GM23338 (cell line): ENCODE results near the gene KIAA1217. TPM values are rescaled to one million over a fixed set of nuclear protein-coding genes. Genes with fewer than 3 reads are reported as not detected.

ENCODE experiments used
- ATAC-seq: fragments of 200-7000 bp; cut with Tn5 transposase; 3 replicates; pipeline ENCODE4 v1.9.1; 2020
- DNase-seq: peaks from one replicate; pipeline ENCODE4 v3.0.0-alpha.2; 2015; ENCODE audit warnings: low spot score
- H2AFZ ChIP-seq: fragments of 200-600 bp; sonication (generic); 2 replicates; pipeline ENCODE4 v1.8.0; 2016; ENCODE audit warnings: antibody characterized with exemption, mild to moderate bottlenecking, moderate library complexity
- H3F3A ChIP-seq: fragments of 200-600 bp; sonication (generic); replicated peaks from 2 replicates; pipeline ENCODE4 v1.8.0; 2017; ENCODE audit warnings: antibody characterized with exemption, mixed run types, low read depth
- H3K27ac ChIP-seq: fragments of 200-600 bp; sonication (generic); 2 replicates; pipeline ENCODE4 v1.6.1; 2016; ENCODE audit warnings: low read depth
- H3K27me3 ChIP-seq: fragments of 200-600 bp; sonication (generic); 2 replicates; pipeline ENCODE4 v1.8.0; 2016; ENCODE audit warnings: mild to moderate bottlenecking, mixed run types, moderate library complexity; ENCODE audit not compliant: insufficient read depth
- H3K36me3 ChIP-seq: fragments of 200-600 bp; sonication (generic); 2 replicates; pipeline ENCODE4 v1.8.0; 2016; ENCODE audit warnings: mild to moderate bottlenecking; ENCODE audit not compliant: insufficient read depth
- H3K4me1 ChIP-seq: fragments of 200-600 bp; sonication (generic); 2 replicates; pipeline ENCODE4 v1.8.0; 2016; ENCODE audit warnings: mild to moderate bottlenecking, moderate library complexity; ENCODE audit not compliant: insufficient read depth
- H3K4me2 ChIP-seq: fragments of 200-600 bp; sonication (generic); 2 replicates; pipeline ENCODE4 v1.7.1; 2017; ENCODE audit warnings: mixed run types
- H3K4me3 ChIP-seq: fragments of 200-600 bp; sonication (generic); 2 replicates; pipeline ENCODE4 v1.6.1; 2016; ENCODE audit warnings: mixed run types
- H3K79me2 ChIP-seq: fragments of 200-600 bp; sonication (generic); replicated peaks from 2 replicates; pipeline ENCODE4 v1.8.0; 2017; ENCODE audit warnings: mild to moderate bottlenecking; ENCODE audit not compliant: insufficient read depth
- H3K9me2 ChIP-seq: fragments of 200-600 bp; sonication (generic); 2 replicates; pipeline ENCODE4 v1.8.0; 2017; ENCODE audit not compliant: insufficient read depth
- H4K20me1 ChIP-seq: fragments of 200-600 bp; sonication (generic); replicated peaks from 2 replicates; pipeline ENCODE4 v1.8.0; 2017; ENCODE audit warnings: mild to moderate bottlenecking; ENCODE audit not compliant: insufficient read depth
- H3K27ac Mint-ChIP-seq: 2 replicates; pipeline ENCODE4 v1.8.0; 2020; ENCODE audit warnings: inconsistent platforms, mild to moderate bottlenecking, moderate library complexity, mixed read lengths
- H3K27me3 Mint-ChIP-seq: 3 replicates; pipeline ENCODE4 v1.8.0; 2022; ENCODE audit warnings: low read depth, mild to moderate bottlenecking, moderate library complexity, mixed read lengths, inconsistent platforms; ENCODE audit not compliant: insufficient read depth, poor library complexity
- H3K36me3 Mint-ChIP-seq: 3 replicates; pipeline ENCODE4 v1.8.0; 2021; ENCODE audit warnings: low read depth, mild to moderate bottlenecking, inconsistent platforms, moderate library complexity, mixed read lengths
- H3K4me1 Mint-ChIP-seq: 3 replicates; pipeline ENCODE4 v1.8.0; 2020; ENCODE audit warnings: mild to moderate bottlenecking, inconsistent platforms, mixed read lengths
- H3K4me3 Mint-ChIP-seq: 3 replicates; pipeline ENCODE4 v1.8.0; 2021; ENCODE audit warnings: moderate library complexity, mild to moderate bottlenecking, inconsistent platforms, mixed read lengths
- H3K9me3 Mint-ChIP-seq: 3 replicates; pipeline ENCODE4 v1.8.0; 2020; ENCODE audit warnings: moderate library complexity, mild to moderate bottlenecking, inconsistent platforms, mixed read lengths
- CREB1 ChIP-seq: fragments of 250-450 bp; sonication (Bioruptor Pico); IDR thresholded peaks from 2 replicates; pipeline ENCODE4 v1.5.0; 2020; ENCODE audit warnings: low read depth, mild to moderate bottlenecking, moderate library complexity
- EZH2 ChIP-seq: fragments of 200-600 bp; sonication (generic); IDR thresholded peaks from one replicate; pipeline ENCODE4 v1.8.0; 2017; ENCODE audit warnings: antibody characterized with exemption, mild to moderate bottlenecking, low read depth; ENCODE audit not compliant: unreplicated experiment
- EZH2phosphoT487 ChIP-seq: fragments of 200-600 bp; sonication (generic); IDR thresholded peaks from one replicate; pipeline ENCODE4 v1.8.1; 2018; ENCODE audit warnings: antibody characterized with exemption; ENCODE audit not compliant: unreplicated experiment
- JUNB ChIP-seq: IDR thresholded peaks from one replicate; pipeline ENCODE4 v1.6.1; 2016; ENCODE audit warnings: antibody characterized with exemption; ENCODE audit not compliant: unreplicated experiment
- NANOG ChIP-seq: IDR thresholded peaks from 2 replicates; pipeline ENCODE4 v1.6.1; 2016; ENCODE audit warnings: antibody characterized with exemption, borderline replicate concordance
- POLR2AphosphoS5 ChIP-seq: IDR thresholded peaks from 2 replicates; pipeline ENCODE4 v1.6.1; 2016; ENCODE audit warnings: antibody characterized with exemption, low read depth
- STAT1 ChIP-seq: IDR thresholded peaks from one replicate; pipeline ENCODE4 v1.6.1; 2016; ENCODE audit warnings: antibody characterized with exemption; ENCODE audit not compliant: unreplicated experiment
- ZNF114 ChIP-seq: fragments of 250-450 bp; sonication (Bioruptor Pico); IDR thresholded peaks from 2 replicates; pipeline ENCODE4 v1.5.0; 2020; ENCODE audit warnings: mild to moderate bottlenecking, moderate library complexity
- ZNF331 ChIP-seq: fragments of 250-450 bp; sonication (Bioruptor Pico); IDR thresholded peaks from 2 replicates; pipeline ENCODE4 v1.5.0; 2020; ENCODE audit warnings: low read depth, mild to moderate bottlenecking, moderate library complexity
- polyA plus RNA-seq: library from polyadenylated mRNA; unstranded; fragments of >200 nt; fragmentation: Nextera tagmentation; extraction: Ambion mirVana; gene quantifications from 2 replicates; pipeline ENCODE4 v1.2.1, GENCODE V29; 2016
- total RNA-seq: library from RNA; depleted of rRNA; stranded (reverse); fragments of >200 nt; shearing (Covaris generic); gene quantifications from 2 replicates; pipeline ENCODE4 v1.2.3, GENCODE V29; 2014
- TF ChIP-seq, protein P1 (sequence below): fragments of 250-450 bp; sonication (Bioruptor Pico); IDR thresholded peaks from 2 replicates; pipeline ENCODE4 v1.5.0; 2020; ENCODE audit warnings: mild to moderate bottlenecking, moderate library complexity
- TF ChIP-seq, protein P2 (sequence below): IDR thresholded peaks from 2 replicates; pipeline ENCODE4 v1.6.1; 2016; ENCODE audit warnings: antibody characterized with exemption
- TF ChIP-seq, protein P3 (sequence below), 2 experiments: fragments of 200-600 bp in 1 of 2; sonication (generic) in 1 of 2; conservative IDR thresholded peaks; 2 replicates each; pipeline versions ENCODE4 v1.5.1 to v1.6.1; 2016 to 2017; ENCODE audit warnings: antibody characterized with exemption in 2 of 2, low read depth in 2 of 2, mild to moderate bottlenecking in 2 of 2, moderate library complexity in 1 of 2
- TF ChIP-seq, protein P4 (sequence below): IDR thresholded peaks from one replicate; pipeline ENCODE4 v1.6.1; 2018; ENCODE audit warnings: antibody characterized with exemption; ENCODE audit not compliant: unreplicated experiment

The KIAA1217 gene
- total and polyA plus RNA-seq, 2 experiments from 2014 or later = 6.4 to 9.1 TPM

DNA sequence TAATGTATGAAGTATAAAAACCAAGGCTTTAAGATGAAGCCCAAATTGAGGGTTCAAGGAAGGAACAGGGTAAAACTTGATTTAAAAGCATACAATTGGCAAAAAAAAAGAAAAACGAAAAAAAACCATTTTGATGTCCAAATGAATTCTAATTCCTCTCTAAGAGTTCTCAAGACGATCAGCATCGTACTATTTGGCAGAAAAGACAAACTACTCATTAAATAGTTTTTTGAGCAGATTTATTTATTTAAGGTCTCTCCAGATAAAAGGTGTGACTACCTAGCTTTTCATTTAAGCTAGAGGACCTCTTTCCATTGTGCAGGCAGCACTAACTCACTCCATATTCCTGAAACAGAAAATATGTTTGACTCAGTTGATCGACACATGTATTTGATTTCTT lies 245.0 kb downstream of the KIAA1217 start:
- Histone ChIP-seq H2AFZ (no peak overlapping the region), H3K4me2 (no peak overlapping the region), H4K20me1 (no peaks in the 10 kb centered on the region), H3K27ac (no peak overlapping the region), H3K4me1 (no peaks in the 10 kb centered on the region; the same call in 1 of the 2 replicates), H3K27me3 (no peaks in the 10 kb centered on the region), H3K9me2 (0 out of 2 replicates have a peak, but pooled peaks cover 1% of the 10 kb centered on the region), H3K79me2 (no peaks in the 10 kb centered on the region), H3K36me3 (no peaks in the 10 kb centered on the region), H3F3A (no peaks in the 10 kb centered on the region), H3K4me3 (no peak overlapping the region)
- Mint-ChIP-seq H3K27ac (no peak overlapping the region), H3K4me1 (peaks cover 49% of the 10 kb centered on the region), H3K9me3 (no peaks in the 10 kb centered on the region; the same call in 2 of the 3 replicates), H3K4me3 (no peak overlapping the region), H3K36me3 (no peaks in the 10 kb centered on the region), H3K27me3 (no peaks in the 10 kb centered on the region)
- TF ChIP-seq EZH2 (no peak), JUNB (no peak), CREB1 (CRISPR knock-in tag) (no peak), EZH2phosphoT487 (no peak), ZNF331 (CRISPR knock-in tag) (no peak), STAT1 (no peak), POLR2AphosphoS5 (no peak), ZNF114 (CRISPR knock-in tag) (no peak), NANOG (no peak)
- TF ChIP-seq, protein P1, sequence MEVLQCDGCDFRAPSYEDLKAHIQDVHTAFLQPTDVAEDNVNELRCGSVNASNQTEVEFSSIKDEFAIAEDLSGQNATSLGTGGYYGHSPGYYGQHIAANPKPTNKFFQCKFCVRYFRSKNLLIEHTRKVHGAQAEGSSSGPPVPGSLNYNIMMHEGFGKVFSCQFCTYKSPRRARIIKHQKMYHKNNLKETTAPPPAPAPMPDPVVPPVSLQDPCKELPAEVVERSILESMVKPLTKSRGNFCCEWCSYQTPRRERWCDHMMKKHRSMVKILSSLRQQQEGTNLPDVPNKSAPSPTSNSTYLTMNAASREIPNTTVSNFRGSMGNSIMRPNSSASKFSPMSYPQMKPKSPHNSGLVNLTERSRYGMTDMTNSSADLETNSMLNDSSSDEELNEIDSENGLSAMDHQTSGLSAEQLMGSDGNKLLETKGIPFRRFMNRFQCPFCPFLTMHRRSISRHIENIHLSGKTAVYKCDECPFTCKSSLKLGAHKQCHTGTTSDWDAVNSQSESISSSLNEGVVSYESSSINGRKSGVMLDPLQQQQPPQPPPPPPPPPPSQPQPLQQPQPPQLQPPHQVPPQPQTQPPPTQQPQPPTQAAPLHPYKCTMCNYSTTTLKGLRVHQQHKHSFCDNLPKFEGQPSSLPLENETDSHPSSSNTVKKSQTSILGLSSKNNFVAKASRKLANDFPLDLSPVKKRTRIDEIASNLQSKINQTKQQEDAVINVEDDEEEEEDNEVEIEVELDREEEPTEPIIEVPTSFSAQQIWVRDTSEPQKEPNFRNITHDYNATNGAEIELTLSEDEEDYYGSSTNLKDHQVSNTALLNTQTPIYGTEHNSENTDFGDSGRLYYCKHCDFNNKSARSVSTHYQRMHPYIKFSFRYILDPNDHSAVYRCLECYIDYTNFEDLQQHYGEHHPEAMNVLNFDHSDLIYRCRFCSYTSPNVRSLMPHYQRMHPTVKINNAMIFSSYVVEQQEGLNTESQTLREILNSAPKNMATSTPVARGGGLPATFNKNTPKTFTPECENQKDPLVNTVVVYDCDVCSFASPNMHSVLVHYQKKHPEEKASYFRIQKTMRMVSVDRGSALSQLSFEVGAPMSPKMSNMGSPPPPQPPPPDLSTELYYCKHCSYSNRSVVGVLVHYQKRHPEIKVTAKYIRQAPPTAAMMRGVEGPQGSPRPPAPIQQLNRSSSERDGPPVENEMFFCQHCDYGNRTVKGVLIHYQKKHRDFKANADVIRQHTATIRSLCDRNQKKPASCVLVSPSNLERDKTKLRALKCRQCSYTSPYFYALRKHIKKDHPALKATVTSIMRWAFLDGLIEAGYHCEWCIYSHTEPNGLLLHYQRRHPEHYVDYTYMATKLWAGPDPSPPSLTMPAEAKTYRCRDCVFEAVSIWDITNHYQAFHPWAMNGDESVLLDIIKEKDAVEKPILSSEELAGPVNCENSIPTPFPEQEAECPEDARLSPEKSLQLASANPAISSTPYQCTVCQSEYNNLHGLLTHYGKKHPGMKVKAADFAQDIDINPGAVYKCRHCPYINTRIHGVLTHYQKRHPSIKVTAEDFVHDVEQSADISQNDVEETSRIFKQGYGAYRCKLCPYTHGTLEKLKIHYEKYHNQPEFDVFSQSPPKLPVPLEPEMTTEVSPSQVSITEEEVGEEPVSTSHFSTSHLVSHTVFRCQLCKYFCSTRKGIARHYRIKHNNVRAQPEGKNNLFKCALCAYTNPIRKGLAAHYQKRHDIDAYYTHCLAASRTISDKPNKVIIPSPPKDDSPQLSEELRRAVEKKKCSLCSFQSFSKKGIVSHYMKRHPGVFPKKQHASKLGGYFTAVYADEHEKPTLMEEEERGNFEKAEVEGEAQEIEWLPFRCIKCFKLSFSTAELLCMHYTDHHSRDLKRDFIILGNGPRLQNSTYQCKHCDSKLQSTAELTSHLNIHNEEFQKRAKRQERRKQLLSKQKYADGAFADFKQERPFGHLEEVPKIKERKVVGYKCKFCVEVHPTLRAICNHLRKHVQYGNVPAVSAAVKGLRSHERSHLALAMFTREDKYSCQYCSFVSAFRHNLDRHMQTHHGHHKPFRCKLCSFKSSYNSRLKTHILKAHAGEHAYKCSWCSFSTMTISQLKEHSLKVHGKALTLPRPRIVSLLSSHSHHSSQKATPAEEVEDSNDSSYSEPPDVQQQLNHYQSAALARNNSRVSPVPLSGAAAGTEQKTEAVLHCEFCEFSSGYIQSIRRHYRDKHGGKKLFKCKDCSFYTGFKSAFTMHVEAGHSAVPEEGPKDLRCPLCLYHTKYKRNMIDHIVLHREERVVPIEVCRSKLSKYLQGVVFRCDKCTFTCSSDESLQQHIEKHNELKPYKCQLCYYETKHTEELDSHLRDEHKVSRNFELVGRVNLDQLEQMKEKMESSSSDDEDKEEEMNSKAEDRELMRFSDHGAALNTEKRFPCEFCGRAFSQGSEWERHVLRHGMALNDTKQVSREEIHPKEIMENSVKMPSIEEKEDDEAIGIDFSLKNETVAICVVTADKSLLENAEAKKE (CRISPR knock-in tag) = no peak
- TF ChIP-seq, protein P2, sequence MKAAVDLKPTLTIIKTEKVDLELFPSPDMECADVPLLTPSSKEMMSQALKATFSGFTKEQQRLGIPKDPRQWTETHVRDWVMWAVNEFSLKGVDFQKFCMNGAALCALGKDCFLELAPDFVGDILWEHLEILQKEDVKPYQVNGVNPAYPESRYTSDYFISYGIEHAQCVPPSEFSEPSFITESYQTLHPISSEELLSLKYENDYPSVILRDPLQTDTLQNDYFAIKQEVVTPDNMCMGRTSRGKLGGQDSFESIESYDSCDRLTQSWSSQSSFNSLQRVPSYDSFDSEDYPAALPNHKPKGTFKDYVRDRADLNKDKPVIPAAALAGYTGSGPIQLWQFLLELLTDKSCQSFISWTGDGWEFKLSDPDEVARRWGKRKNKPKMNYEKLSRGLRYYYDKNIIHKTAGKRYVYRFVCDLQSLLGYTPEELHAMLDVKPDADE = no peak
- TF ChIP-seq, protein P3, sequence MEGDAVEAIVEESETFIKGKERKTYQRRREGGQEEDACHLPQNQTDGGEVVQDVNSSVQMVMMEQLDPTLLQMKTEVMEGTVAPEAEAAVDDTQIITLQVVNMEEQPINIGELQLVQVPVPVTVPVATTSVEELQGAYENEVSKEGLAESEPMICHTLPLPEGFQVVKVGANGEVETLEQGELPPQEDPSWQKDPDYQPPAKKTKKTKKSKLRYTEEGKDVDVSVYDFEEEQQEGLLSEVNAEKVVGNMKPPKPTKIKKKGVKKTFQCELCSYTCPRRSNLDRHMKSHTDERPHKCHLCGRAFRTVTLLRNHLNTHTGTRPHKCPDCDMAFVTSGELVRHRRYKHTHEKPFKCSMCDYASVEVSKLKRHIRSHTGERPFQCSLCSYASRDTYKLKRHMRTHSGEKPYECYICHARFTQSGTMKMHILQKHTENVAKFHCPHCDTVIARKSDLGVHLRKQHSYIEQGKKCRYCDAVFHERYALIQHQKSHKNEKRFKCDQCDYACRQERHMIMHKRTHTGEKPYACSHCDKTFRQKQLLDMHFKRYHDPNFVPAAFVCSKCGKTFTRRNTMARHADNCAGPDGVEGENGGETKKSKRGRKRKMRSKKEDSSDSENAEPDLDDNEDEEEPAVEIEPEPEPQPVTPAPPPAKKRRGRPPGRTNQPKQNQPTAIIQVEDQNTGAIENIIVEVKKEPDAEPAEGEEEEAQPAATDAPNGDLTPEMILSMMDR (conservative IDR thresholded peaks at IDR 0.05; ENCODE audit: low read depth in 2 of 2) = no peak
- TF ChIP-seq, protein P4, sequence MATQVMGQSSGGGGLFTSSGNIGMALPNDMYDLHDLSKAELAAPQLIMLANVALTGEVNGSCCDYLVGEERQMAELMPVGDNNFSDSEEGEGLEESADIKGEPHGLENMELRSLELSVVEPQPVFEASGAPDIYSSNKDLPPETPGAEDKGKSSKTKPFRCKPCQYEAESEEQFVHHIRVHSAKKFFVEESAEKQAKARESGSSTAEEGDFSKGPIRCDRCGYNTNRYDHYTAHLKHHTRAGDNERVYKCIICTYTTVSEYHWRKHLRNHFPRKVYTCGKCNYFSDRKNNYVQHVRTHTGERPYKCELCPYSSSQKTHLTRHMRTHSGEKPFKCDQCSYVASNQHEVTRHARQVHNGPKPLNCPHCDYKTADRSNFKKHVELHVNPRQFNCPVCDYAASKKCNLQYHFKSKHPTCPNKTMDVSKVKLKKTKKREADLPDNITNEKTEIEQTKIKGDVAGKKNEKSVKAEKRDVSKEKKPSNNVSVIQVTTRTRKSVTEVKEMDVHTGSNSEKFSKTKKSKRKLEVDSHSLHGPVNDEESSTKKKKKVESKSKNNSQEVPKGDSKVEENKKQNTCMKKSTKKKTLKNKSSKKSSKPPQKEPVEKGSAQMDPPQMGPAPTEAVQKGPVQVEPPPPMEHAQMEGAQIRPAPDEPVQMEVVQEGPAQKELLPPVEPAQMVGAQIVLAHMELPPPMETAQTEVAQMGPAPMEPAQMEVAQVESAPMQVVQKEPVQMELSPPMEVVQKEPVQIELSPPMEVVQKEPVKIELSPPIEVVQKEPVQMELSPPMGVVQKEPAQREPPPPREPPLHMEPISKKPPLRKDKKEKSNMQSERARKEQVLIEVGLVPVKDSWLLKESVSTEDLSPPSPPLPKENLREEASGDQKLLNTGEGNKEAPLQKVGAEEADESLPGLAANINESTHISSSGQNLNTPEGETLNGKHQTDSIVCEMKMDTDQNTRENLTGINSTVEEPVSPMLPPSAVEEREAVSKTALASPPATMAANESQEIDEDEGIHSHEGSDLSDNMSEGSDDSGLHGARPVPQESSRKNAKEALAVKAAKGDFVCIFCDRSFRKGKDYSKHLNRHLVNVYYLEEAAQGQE = no peak
- no peak for DNase-seq
- ATAC-seq = no peak
